SK-N-SH treated with all-trans-retinoic acid at 6 μM for 48 hours (cell line): Measurements from ENCODE around the gene MYLIP.

Experiments
- ATAC-seq: fragments of 200-7000 bp; cut with Tn5 transposase; 3 replicates; pipeline ENCODE4 v1.9.1; 2020; ENCODE audit warnings: mild to moderate bottlenecking, moderate library complexity
- ARNTL ChIP-seq: fragments of 450-650 bp; formaldehyde crosslinking; IDR thresholded peaks from 2 replicates; pipeline ENCODE4 v1.5.0; 2020; ENCODE audit warnings: low read depth, mild to moderate bottlenecking, moderate library complexity, borderline replicate concordance
- BACH2 ChIP-seq: fragments of 250-450 bp; sonication (Bioruptor Pico); IDR thresholded peaks from 2 replicates; pipeline ENCODE4 v1.9.0; 2021; ENCODE audit warnings: mild to moderate bottlenecking, borderline replicate concordance
- CREB5 ChIP-seq: fragments of 250-450 bp; sonication (Bioruptor Pico); IDR thresholded peaks from 2 replicates; pipeline ENCODE4 v1.5.1; 2020; ENCODE audit warnings: low read depth, mild to moderate bottlenecking, moderate library complexity
- CSDC2 ChIP-seq: fragments of 250-450 bp; sonication (Bioruptor Pico); IDR thresholded peaks from 2 replicates; pipeline ENCODE4 v1.5.0; 2020; ENCODE audit warnings: mild to moderate bottlenecking, moderate library complexity
- ESRRG ChIP-seq: fragments of 250-450 bp; sonication (Bioruptor Pico); IDR thresholded peaks from 2 replicates; pipeline ENCODE4 v1.6.1; 2021; ENCODE audit warnings: mild to moderate bottlenecking
- GLIS3 ChIP-seq: fragments of 250-450 bp; sonication (Bioruptor Pico); IDR thresholded peaks from 2 replicates; pipeline ENCODE4 v1.5.0; 2020; ENCODE audit warnings: mild to moderate bottlenecking, moderate library complexity
- OSR1 ChIP-seq: fragments of 250-450 bp; sonication (Bioruptor Pico); IDR thresholded peaks from 2 replicates; pipeline ENCODE4 v1.8.0; 2022; ENCODE audit warnings: moderate library complexity, mild to moderate bottlenecking, inconsistent platforms
- PATZ1 ChIP-seq: fragments of 250-450 bp; sonication (Bioruptor Pico); IDR thresholded peaks from 2 replicates; pipeline ENCODE4 v1.8.0; 2020; ENCODE audit warnings: mild to moderate bottlenecking, moderate library complexity, borderline replicate concordance
- PPARA ChIP-seq: fragments of 250-450 bp; sonication (Bioruptor Pico); IDR thresholded peaks from 2 replicates; pipeline ENCODE4 v1.5.0; 2020; ENCODE audit warnings: mild to moderate bottlenecking, borderline replicate concordance
- RARB ChIP-seq: fragments of 250-450 bp; sonication (Bioruptor Pico); IDR thresholded peaks from 2 replicates; pipeline ENCODE4 v1.8.0; 2021; ENCODE audit warnings: mild to moderate bottlenecking, moderate library complexity
- SNAI2 ChIP-seq: fragments of 250-450 bp; sonication (Bioruptor Pico); IDR thresholded peaks from 2 replicates; pipeline ENCODE4 v1.5.0; 2020; ENCODE audit warnings: mild to moderate bottlenecking, moderate library complexity
- TCF4 ChIP-seq: fragments of 250-450 bp; sonication (Bioruptor Pico); IDR thresholded peaks from 2 replicates; pipeline ENCODE4 v1.8.0; 2021; ENCODE audit warnings: mild to moderate bottlenecking, moderate library complexity, borderline replicate concordance
- TOX ChIP-seq: fragments of 250-450 bp; sonication (Bioruptor Pico); IDR thresholded peaks from 2 replicates; pipeline ENCODE4 v1.8.0; 2021; ENCODE audit warnings: mild to moderate bottlenecking, moderate library complexity, borderline replicate concordance
- TSHZ2 ChIP-seq: fragments of 250-450 bp; sonication (Bioruptor Pico); IDR thresholded peaks from 2 replicates; pipeline ENCODE4 v1.5.0; 2020; ENCODE audit warnings: mild to moderate bottlenecking, moderate library complexity
- ZC3H10 ChIP-seq: fragments of 250-450 bp; sonication (Bioruptor Pico); IDR thresholded peaks from 2 replicates; pipeline ENCODE4 v1.5.1; 2021; ENCODE audit warnings: mild to moderate bottlenecking, moderate library complexity
- ZFP3 ChIP-seq: fragments of 250-450 bp; sonication (Bioruptor Pico); IDR thresholded peaks from 2 replicates; pipeline ENCODE4 v1.5.0; 2020; ENCODE audit warnings: mild to moderate bottlenecking, moderate library complexity
- ZFP30 ChIP-seq: fragments of 450-650 bp; formaldehyde crosslinking; IDR thresholded peaks from 2 replicates; pipeline ENCODE4 v1.5.0; 2022; ENCODE audit warnings: mild to moderate bottlenecking, moderate library complexity
- ZNF565 ChIP-seq: fragments of 450-650 bp; formaldehyde crosslinking; conservative IDR thresholded peaks from 2 replicates; pipeline ENCODE4 v1.5.0; 2020; ENCODE audit warnings: low read depth, mild to moderate bottlenecking, moderate library complexity
- TF ChIP-seq, protein P1 (sequence below): fragments of 250-450 bp; sonication (Bioruptor Pico); IDR thresholded peaks from 2 replicates; pipeline ENCODE4 v1.5.1; 2021; ENCODE audit warnings: mild to moderate bottlenecking, moderate library complexity
- TF ChIP-seq, protein P2 (sequence below): fragments of 250-450 bp; sonication (Bioruptor Pico); IDR thresholded peaks from 2 replicates; pipeline ENCODE4 v1.8.0; 2021; ENCODE audit warnings: low read depth, mild to moderate bottlenecking, moderate library complexity, borderline replicate concordance

Gene MYLIP

DNA sequence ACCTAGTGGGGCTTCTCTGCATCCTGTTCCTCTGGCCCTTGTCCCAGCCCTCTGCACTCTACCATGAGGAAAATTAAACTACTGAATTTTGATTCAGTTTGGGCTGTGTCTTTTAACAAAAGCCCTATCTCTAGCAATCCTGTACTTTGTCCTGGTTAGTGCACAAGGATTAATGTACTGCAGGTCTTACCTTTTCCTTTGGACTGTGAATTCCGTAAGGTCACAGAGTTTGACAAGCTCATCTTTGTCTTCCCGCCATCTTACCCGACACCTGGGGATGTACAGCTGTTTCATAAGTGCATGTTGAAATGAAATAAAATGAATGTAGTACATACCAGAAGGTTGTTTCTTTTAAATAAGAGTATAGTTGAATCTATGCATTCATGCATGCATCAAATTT is 41.5 kb upstream of the MYLIP start:
- no peak for TF ChIP-seq BACH2 (CRISPR knock-in tag)
- TF ChIP-seq RARB (CRISPR knock-in tag) = no peak
- TF ChIP-seq, protein P1, sequence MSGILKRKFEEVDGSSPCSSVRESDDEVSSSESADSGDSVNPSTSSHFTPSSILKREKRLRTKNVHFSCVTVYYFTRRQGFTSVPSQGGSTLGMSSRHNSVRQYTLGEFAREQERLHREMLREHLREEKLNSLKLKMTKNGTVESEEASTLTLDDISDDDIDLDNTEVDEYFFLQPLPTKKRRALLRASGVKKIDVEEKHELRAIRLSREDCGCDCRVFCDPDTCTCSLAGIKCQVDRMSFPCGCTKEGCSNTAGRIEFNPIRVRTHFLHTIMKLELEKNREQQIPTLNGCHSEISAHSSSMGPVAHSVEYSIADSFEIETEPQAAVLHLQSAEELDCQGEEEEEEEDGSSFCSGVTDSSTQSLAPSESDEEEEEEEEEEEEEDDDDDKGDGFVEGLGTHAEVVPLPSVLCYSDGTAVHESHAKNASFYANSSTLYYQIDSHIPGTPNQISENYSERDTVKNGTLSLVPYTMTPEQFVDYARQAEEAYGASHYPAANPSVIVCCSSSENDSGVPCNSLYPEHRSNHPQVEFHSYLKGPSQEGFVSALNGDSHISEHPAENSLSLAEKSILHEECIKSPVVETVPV = no peak
- TF ChIP-seq, protein P2, sequence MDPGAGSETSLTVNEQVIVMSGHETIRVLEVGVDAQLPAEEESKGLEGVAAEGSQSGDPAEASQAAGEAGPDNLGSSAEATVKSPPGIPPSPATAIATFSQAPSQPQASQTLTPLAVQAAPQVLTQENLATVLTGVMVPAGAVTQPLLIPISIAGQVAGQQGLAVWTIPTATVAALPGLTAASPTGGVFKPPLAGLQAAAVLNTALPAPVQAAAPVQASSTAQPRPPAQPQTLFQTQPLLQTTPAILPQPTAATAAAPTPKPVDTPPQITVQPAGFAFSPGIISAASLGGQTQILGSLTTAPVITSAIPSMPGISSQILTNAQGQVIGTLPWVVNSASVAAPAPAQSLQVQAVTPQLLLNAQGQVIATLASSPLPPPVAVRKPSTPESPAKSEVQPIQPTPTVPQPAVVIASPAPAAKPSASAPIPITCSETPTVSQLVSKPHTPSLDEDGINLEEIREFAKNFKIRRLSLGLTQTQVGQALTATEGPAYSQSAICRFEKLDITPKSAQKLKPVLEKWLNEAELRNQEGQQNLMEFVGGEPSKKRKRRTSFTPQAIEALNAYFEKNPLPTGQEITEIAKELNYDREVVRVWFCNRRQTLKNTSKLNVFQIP (CRISPR knock-in tag) = no peak
- no peak for TF ChIP-seq ZFP30 (CRISPR knock-in tag)
- TF ChIP-seq TOX (CRISPR knock-in tag) = no peak
- TF ChIP-seq PATZ1 = no peak
- no peak for TF ChIP-seq ZFP3
- TF ChIP-seq OSR1 (CRISPR knock-in tag) = no peak
- TF ChIP-seq ZC3H10 (CRISPR knock-in tag) = no peak
- no peak for TF ChIP-seq TCF4
- no peak for ATAC-seq

- ATAC-seq = no peak
- no peak for TF ChIP-seq ZC3H10 (CRISPR knock-in tag)
- no peak for TF ChIP-seq TCF4
- no peak for TF ChIP-seq TSHZ2 (CRISPR knock-in tag)
- TF ChIP-seq CREB5 = no peak
- no peak for TF ChIP-seq BACH2 (CRISPR knock-in tag)
- TF ChIP-seq GLIS3 (CRISPR knock-in tag) = no peak
- TF ChIP-seq SNAI2 (CRISPR knock-in tag) = no peak
- TF ChIP-seq ARNTL = no peak
- no peak for TF ChIP-seq ZFP3
- no peak for TF ChIP-seq CSDC2 (CRISPR knock-in tag)
- TF ChIP-seq ESRRG = no peak
- TF ChIP-seq RARB (CRISPR knock-in tag) = no peak
- no peak for TF ChIP-seq ZNF565 (CRISPR knock-in tag)
- no peak for TF ChIP-seq PPARA (CRISPR knock-in tag)
- no peak for TF ChIP-seq ZFP30 (CRISPR knock-in tag)
- TF ChIP-seq, protein P2 (CRISPR knock-in tag) = no peak
Measured at GRCh38 chr6:16088409-16088808, 40.5 kb upstream of the MYLIP start.
